Stimulated activated memory B cell treated with anti-CD40 and anti-IgM and Interleukin-4, amounts not matched to agents 10 μg/mL and 1 μg/mL and 100 μg/mL, for 72 hours (primary cell): Measurements from ENCODE around the gene LGALS14.

Experiments used
- ATAC-seq: fragments of 150-1000 bp; cut with Tn5 transposase; 2 replicates; pipeline ENCODE4 v1.10.0; 2021
- H3K27ac Mint-ChIP-seq: one replicate; pipeline ENCODE4 v1.8.0; 2022; ENCODE audit warnings: mild to moderate bottlenecking, mixed read lengths
- H3K27me3 Mint-ChIP-seq: one replicate; pipeline ENCODE4 v1.8.0; 2022; ENCODE audit warnings: mixed read lengths
- H3K36me3 Mint-ChIP-seq: one replicate; pipeline ENCODE4 v1.8.0; 2022; ENCODE audit warnings: mixed read lengths
- H3K4me1 Mint-ChIP-seq: one replicate; pipeline ENCODE4 v1.8.0; 2022; ENCODE audit warnings: mixed read lengths
- H3K4me3 Mint-ChIP-seq: one replicate; pipeline ENCODE4 v1.8.0; 2022; ENCODE audit warnings: mild to moderate bottlenecking, moderate library complexity, mixed read lengths
- H3K9me3 Mint-ChIP-seq: one replicate; pipeline ENCODE4 v1.8.0; 2022; ENCODE audit warnings: mixed read lengths

LGALS14 gene

GRCh38 chr19:39752795-39753194 lies 48.5 kb downstream of the LGALS14 start:
- no peak overlapping the region for H3K27ac Mint-ChIP-seq
- no peak overlapping the region for H3K4me3 Mint-ChIP-seq
- no peak for ATAC-seq
- H3K4me1 Mint-ChIP-seq: no peaks in the 10 kb centered on the region
- no peaks in the 10 kb centered on the region for H3K36me3 Mint-ChIP-seq
- peaks cover 23% of the 10 kb centered on the region for H3K27me3 Mint-ChIP-seq
- no peaks in the 10 kb centered on the region for H3K9me3 Mint-ChIP-seq

DNA sequence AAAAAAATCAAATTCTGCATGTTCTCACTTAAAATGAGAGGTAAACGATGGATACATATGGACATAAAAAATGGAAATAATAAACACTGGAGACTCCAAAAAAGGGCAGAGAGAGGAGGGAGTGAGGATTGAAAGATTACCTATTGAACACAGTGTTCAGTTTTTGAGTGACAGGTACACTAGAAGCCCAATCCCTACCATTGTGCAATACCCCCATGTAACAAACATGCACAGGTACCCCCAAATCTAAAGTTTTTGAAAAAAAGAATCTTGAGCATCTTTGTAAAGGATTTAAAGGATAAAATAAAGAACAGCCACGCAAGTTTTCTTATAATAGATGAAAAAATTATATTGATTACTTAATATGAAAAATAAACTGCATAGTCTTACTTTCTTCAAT lies 50.3 kb downstream of the LGALS14 start:
- ATAC-seq: no peak
- peaks cover 35% of the 10 kb centered on the region for H3K27me3 Mint-ChIP-seq
- H3K4me3 Mint-ChIP-seq: no peak overlapping the region
- H3K9me3 Mint-ChIP-seq: no peaks in the 10 kb centered on the region
- H3K4me1 Mint-ChIP-seq: no peaks in the 10 kb centered on the region
- H3K36me3 Mint-ChIP-seq: no peaks in the 10 kb centered on the region
- H3K27ac Mint-ChIP-seq: no peak overlapping the region

DNA sequence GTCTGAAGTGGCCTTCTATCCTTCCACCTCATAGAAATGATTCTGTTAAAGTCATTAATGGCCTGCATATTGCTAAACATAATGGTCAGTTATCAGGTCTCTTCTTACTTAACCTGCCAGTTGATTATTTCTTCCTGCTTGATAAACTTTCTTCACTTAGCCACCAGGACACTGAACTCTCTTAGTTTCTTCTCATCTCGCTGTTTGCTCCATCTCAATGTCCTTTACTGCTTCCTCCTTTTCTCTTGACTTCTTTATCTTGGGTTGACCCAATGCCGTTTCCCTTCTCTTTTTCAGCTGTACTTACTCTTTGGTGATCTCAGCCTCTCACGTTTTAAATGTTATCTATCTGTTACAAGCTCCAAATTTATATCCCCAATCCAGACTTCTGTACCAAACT lies 50.7 kb downstream of the LGALS14 start:
- H3K4me3 Mint-ChIP-seq: no peak overlapping the region
- ATAC-seq: no peak
- no peaks in the 10 kb centered on the region for H3K9me3 Mint-ChIP-seq
- no peaks in the 10 kb centered on the region for H3K36me3 Mint-ChIP-seq
- H3K27ac Mint-ChIP-seq: no peak overlapping the region
- H3K27me3 Mint-ChIP-seq: peaks cover 37% of the 10 kb centered on the region
- no peaks in the 10 kb centered on the region for H3K4me1 Mint-ChIP-seq
